HCT116 (cell line): ENCODE data around the gene UCHL3. TPM values are rescaled to one million over a fixed set of nuclear protein-coding genes. Genes with fewer than 3 reads are reported as not detected.

Experiments
- ATAC-seq: fragments of 200-7000 bp; cut with Tn5 transposase; 2 replicates; pipeline ENCODE4 v1.9.1; 2020; ENCODE audit warnings: mild to moderate bottlenecking, moderate library complexity
- BruUV-seq: library from RNA; stranded (reverse); fragments of 400-500 nt; replicated peaks from 2 replicates; lab custom pipeline; 2021; lab: Mats Ljungman, UMichigan
- CTCF ChIA-PET: fragments of 300-600 bp; sonication (Branson Sonifier 250); formaldehyde crosslinking; loops from one replicate; lab custom pipeline; 2021; ENCODE audit warnings: antibody characterized with exemption; lab: Charles Lee
- POLR2A ChIA-PET: fragments of 300-600, 350-600 bp; sonication (Branson Sonifier 250); formaldehyde crosslinking; loops from one replicate; lab custom pipeline; 2021; ENCODE audit warnings: antibody characterized with exemption; lab: Charles Lee
- RAD21 ChIA-PET, 2 experiments: fragments of 300-600 bp; sonication (Branson Sonifier 250); formaldehyde crosslinking; loops; one replicate each; lab custom pipeline; 2023; ENCODE audit warnings: low total read pairs in 2 of 2; ENCODE audit not compliant: uncharacterized antibody in 2 of 2, unreplicated experiment in 2 of 2, low non-redundant PET in 1 of 2; lab: Charles Lee
- DNase-seq: peaks from one replicate; pipeline ENCODE4 v3.0.0-alpha.2; 2010; ENCODE audit warnings: low read depth, low spot score
- H2AFZ ChIP-seq: fragments of 200-600 bp; shearing (Covaris generic), sonication (generic); 2 replicates; pipeline ENCODE4 v1.6.1; 2017; ENCODE audit warnings: low read depth, mixed run types, mixed read lengths, antibody characterized with exemption, low read length; ENCODE audit not compliant: poor library complexity, severe bottlenecking
- H3K27ac ChIP-seq: 2 replicates; pipeline ENCODE4 v1.5.1; 2012; ENCODE audit warnings: low read depth, low read length
- H3K27me3 ChIP-seq: fragments of 200-600 bp; sonication (generic); 2 replicates; pipeline ENCODE4 v1.6.1; 2016; ENCODE audit warnings: mixed run types, low read length, mixed read lengths; ENCODE audit not compliant: insufficient read depth
- H3K36me3 ChIP-seq, 2 experiments: fragments of 200-500 bp in 1 of 2; fragments of 200-600 bp in 1 of 2; sonication (Bioruptor generic) in 1 of 2; sonication (generic) in 1 of 2; 2 replicates each; pipeline versions ENCODE4 v1.5.1 to v1.6.1; 2014 to 2016; ENCODE audit warnings: low read length in 2 of 2, inconsistent platforms in 1 of 2, mixed read lengths in 1 of 2, mixed run types in 1 of 2; ENCODE audit not compliant: insufficient read depth in 2 of 2, control insufficient read depth in 1 of 2
- H3K4me1 ChIP-seq, 2 experiments: fragments of 200-600 bp in 1 of 2; sonication (generic) in 1 of 2; 2 replicates each; pipeline versions ENCODE4 v1.5.1 to v1.6.1; 2012 to 2017; ENCODE audit warnings: low read length in 2 of 2, inconsistent platforms in 1 of 2, mild to moderate bottlenecking in 1 of 2, mixed read lengths in 1 of 2, mixed run types in 1 of 2, moderate library complexity in 1 of 2; ENCODE audit not compliant: insufficient read depth in 2 of 2, control insufficient read depth in 1 of 2
- H3K4me2 ChIP-seq: fragments of 200-600 bp; sonication (generic); 2 replicates; pipeline ENCODE4 v1.6.1; 2017; ENCODE audit warnings: mixed run types, low read length, mixed read lengths
- H3K4me3 ChIP-seq, 2 experiments: fragments of 200-600 bp in 1 of 2; sonication (generic) in 1 of 2; replicated peaks in 1 of 2; 2 replicates each; pipeline ENCODE4 v1.5.1; 2011 to 2016; ENCODE audit warnings: low read length in 2 of 2, control low read depth in 1 of 2, low read depth in 1 of 2, mild to moderate bottlenecking in 1 of 2, mixed read lengths in 1 of 2, mixed run types in 1 of 2
- H3K79me2 ChIP-seq: fragments of 200-600 bp; sonication (generic); 2 replicates; pipeline ENCODE4 v1.6.1; 2017; ENCODE audit warnings: mild to moderate bottlenecking, mixed run types, low read length, moderate library complexity, mixed read lengths; ENCODE audit not compliant: insufficient read depth
- H3K9ac ChIP-seq: fragments of 200-600 bp; sonication (generic); 2 replicates; pipeline ENCODE4 v1.6.1; 2016; ENCODE audit warnings: low read length, mixed read lengths
- H3K9me2 ChIP-seq: fragments of 200-600 bp; sonication (generic), shearing (Covaris generic); 2 replicates; pipeline ENCODE4 v1.6.1; 2017; ENCODE audit warnings: mixed run types, mild to moderate bottlenecking, moderate library complexity; ENCODE audit not compliant: insufficient read depth
- H3K9me3 ChIP-seq, 2 experiments: fragments of 200-500 bp in 1 of 2; fragments of 200-600 bp in 1 of 2; sonication (Bioruptor generic) in 1 of 2; sonication (generic) in 1 of 2; 2 replicates each; pipeline ENCODE4 v1.6.1; 2014 to 2017; ENCODE audit warnings: low read length in 2 of 2, mixed read lengths in 2 of 2, inconsistent platforms in 1 of 2, low read depth in 1 of 2, mild to moderate bottlenecking in 1 of 2, mixed run types in 1 of 2, moderate library complexity in 1 of 2; ENCODE audit not compliant: control insufficient read depth in 1 of 2, insufficient read depth in 1 of 2
- H4K20me1 ChIP-seq: fragments of 200-600 bp; sonication (generic), shearing (Covaris generic); 2 replicates; pipeline ENCODE4 v1.6.1; 2017; ENCODE audit warnings: mixed run types, mild to moderate bottlenecking, moderate library complexity; ENCODE audit not compliant: insufficient read depth
- CBX3 ChIP-seq: IDR thresholded peaks from 2 replicates; pipeline ENCODE4 v1.6.1; 2012; ENCODE audit warnings: low read depth
- CEBPB ChIP-seq: IDR thresholded peaks from 2 replicates; pipeline ENCODE4 v1.6.1; 2012; ENCODE audit warnings: low read depth
- EGR1 ChIP-seq: IDR thresholded peaks from 2 replicates; pipeline ENCODE4 v1.6.1; 2012; ENCODE audit warnings: low read depth
- ELF1 ChIP-seq: IDR thresholded peaks from 2 replicates; pipeline ENCODE4 v1.6.1; 2012; ENCODE audit warnings: low read depth, borderline replicate concordance
- EZH2 ChIP-seq: fragments of 200-600 bp; sonication (generic); IDR thresholded peaks from 2 replicates; pipeline ENCODE4 v1.6.1; 2017; ENCODE audit warnings: antibody characterized with exemption, mixed run types
- EZH2phosphoT487 ChIP-seq: fragments of 200-600 bp; IDR thresholded peaks from 2 replicates; pipeline ENCODE4 v1.6.1; 2018; ENCODE audit warnings: antibody characterized with exemption, borderline replicate concordance
- FOSL1 ChIP-seq: IDR thresholded peaks from 2 replicates; pipeline ENCODE4 v1.6.1; 2012; ENCODE audit warnings: low read depth
- JUND ChIP-seq: IDR thresholded peaks from 2 replicates; pipeline ENCODE4 v1.6.1; 2012
- POLR2A ChIP-seq: IDR thresholded peaks from 2 replicates; pipeline ENCODE4 v1.7.0; 2011; ENCODE audit warnings: borderline replicate concordance; ENCODE audit not compliant: insufficient read depth, insufficient read length; ENCODE audit errors: extremely low read depth
- POLR2AphosphoS5 ChIP-seq: IDR thresholded peaks from 2 replicates; pipeline ENCODE4 v1.6.1; 2011; ENCODE audit warnings: mild to moderate bottlenecking, low read depth, low read length, moderate library complexity
- RAD21 ChIP-seq: IDR thresholded peaks from 2 replicates; pipeline ENCODE4 v1.6.1; 2012; ENCODE audit warnings: low read depth, mild to moderate bottlenecking
- SP1 ChIP-seq: IDR thresholded peaks from 2 replicates; pipeline ENCODE4 v1.6.1; 2012; ENCODE audit warnings: low read depth
- SRF ChIP-seq: IDR thresholded peaks from 2 replicates; pipeline ENCODE4 v1.6.1; 2012; ENCODE audit warnings: low read depth
- TCF7L2 ChIP-seq: IDR thresholded peaks from 2 replicates; pipeline ENCODE4 v1.7.0; 2011; ENCODE audit warnings: borderline replicate concordance, inconsistent platforms; ENCODE audit not compliant: insufficient read depth, insufficient read length; ENCODE audit errors: extremely low read depth
- ZFX ChIP-seq: fragments of 450-650 bp; IDR thresholded peaks from 2 replicates; pipeline ENCODE4 v1.6.1; 2017
- ZNF274 ChIP-seq: fragments of 200-500 bp; sonication (Bioruptor generic); IDR thresholded peaks from 2 replicates; pipeline ENCODE4 v1.6.1; 2014; ENCODE audit warnings: mild to moderate bottlenecking, low read depth, low read length, inconsistent platforms
- intact Hi-C: fragments of 100-400 bp; cut with micrococcal nuclease; formaldehyde crosslinking; loops from 2 replicates; pipeline ENCODE4 v1.10.0; 2022
- total RNA-seq: library from RNA; stranded (reverse); gene quantifications from one replicate; pipeline ENCODE4 v1.2.1, GENCODE V29; 2021; ENCODE audit not compliant: unreplicated experiment
- TF ChIP-seq, protein P1 (sequence below): IDR thresholded peaks from 2 replicates; pipeline ENCODE4 v1.6.1; 2011; ENCODE audit warnings: mild to moderate bottlenecking, low read length, moderate library complexity; ENCODE audit not compliant: insufficient replicate concordance; ENCODE audit errors: extremely low read depth
- TF ChIP-seq, protein P2 (sequence below): IDR thresholded peaks from 2 replicates; pipeline ENCODE4 v1.6.1; 2012
- TF ChIP-seq, protein P3 (sequence below): IDR thresholded peaks from 2 replicates; pipeline ENCODE4 v1.6.1; 2012; ENCODE audit warnings: low read depth
- TF ChIP-seq, protein P4 (sequence below), 3 experiments: fragments of 200-600 bp in 1 of 3; sonication (generic) in 1 of 3; IDR thresholded peaks in 2 of 3; conservative IDR thresholded peaks in 1 of 3; 2 replicates each; pipeline ENCODE4 v1.5.1; 2012 to 2017; ENCODE audit warnings: low read depth in 2 of 3, low read length in 2 of 3, antibody characterized with exemption in 1 of 3, borderline replicate concordance in 1 of 3, control low read depth in 1 of 3, mild to moderate bottlenecking in 1 of 3, mixed read lengths in 1 of 3, mixed run types in 1 of 3, moderate library complexity in 1 of 3; ENCODE audit not compliant: insufficient read depth in 1 of 3

UCHL3 gene
- total RNA-seq, 1 experiment from 2014 or later, result 32.4 TPM

DNA sequence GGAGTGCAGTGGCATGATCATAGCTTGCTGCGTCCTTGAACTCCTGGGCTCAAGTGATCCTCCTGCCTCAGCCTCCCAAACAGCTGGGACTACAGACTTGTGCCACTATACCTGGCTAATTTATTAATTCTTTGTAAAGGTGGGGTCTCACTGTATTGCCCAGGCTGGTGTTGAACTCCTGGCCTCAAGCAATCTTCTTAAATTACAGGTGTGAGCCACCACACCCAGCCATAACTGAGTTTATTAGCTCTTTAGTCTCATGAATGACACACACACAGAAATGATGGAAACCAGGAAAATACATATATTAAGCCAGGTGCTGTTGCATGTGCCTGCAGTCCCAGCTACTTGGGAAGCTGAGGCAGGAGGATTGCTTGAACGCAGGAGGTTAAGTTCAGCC is 53.4 kb downstream of the UCHL3 start:
- Histone ChIP-seq H3K79me2 (no peaks in the 10 kb centered on the region), H3K27me3 (no peaks in the 10 kb centered on the region), H2AFZ (no peak overlapping the region), H3K36me3 (no peaks in the 10 kb centered on the region), H3K4me2 (no peak overlapping the region), H3K27ac (no peak overlapping the region), H3K9me3 (no peaks in the 10 kb centered on the region), H4K20me1 (no peaks in the 10 kb centered on the region), H3K4me1 (no peaks in the 10 kb centered on the region), H3K4me3 (no peak overlapping the region), H3K9me2 (no peaks in the 10 kb centered on the region), H3K9ac (no peak overlapping the region)
- TF ChIP-seq CBX3, result no peak
- TF ChIP-seq FOSL1, result no peak
- TF ChIP-seq POLR2AphosphoS5, result no peak
- TF ChIP-seq TCF7L2, result no peak
- TF ChIP-seq, protein P1, sequence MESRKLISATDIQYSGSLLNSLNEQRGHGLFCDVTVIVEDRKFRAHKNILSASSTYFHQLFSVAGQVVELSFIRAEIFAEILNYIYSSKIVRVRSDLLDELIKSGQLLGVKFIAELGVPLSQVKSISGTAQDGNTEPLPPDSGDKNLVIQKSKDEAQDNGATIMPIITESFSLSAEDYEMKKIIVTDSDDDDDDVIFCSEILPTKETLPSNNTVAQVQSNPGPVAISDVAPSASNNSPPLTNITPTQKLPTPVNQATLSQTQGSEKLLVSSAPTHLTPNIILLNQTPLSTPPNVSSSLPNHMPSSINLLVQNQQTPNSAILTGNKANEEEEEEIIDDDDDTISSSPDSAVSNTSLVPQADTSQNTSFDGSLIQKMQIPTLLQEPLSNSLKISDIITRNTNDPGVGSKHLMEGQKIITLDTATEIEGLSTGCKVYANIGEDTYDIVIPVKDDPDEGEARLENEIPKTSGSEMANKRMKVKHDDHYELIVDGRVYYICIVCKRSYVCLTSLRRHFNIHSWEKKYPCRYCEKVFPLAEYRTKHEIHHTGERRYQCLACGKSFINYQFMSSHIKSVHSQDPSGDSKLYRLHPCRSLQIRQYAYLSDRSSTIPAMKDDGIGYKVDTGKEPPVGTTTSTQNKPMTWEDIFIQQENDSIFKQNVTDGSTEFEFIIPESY, result no peak
- TF ChIP-seq EZH2, result no peak
- no peak for TF ChIP-seq SP1
- TF ChIP-seq, protein P2, sequence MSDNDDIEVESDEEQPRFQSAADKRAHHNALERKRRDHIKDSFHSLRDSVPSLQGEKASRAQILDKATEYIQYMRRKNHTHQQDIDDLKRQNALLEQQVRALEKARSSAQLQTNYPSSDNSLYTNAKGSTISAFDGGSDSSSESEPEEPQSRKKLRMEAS, result no peak
- TF ChIP-seq CEBPB, result no peak
- TF ChIP-seq EZH2phosphoT487, result no peak
- TF ChIP-seq POLR2A, result no peak
- TF ChIP-seq SRF, result no peak
- TF ChIP-seq JUND, result no peak
- TF ChIP-seq, protein P3, sequence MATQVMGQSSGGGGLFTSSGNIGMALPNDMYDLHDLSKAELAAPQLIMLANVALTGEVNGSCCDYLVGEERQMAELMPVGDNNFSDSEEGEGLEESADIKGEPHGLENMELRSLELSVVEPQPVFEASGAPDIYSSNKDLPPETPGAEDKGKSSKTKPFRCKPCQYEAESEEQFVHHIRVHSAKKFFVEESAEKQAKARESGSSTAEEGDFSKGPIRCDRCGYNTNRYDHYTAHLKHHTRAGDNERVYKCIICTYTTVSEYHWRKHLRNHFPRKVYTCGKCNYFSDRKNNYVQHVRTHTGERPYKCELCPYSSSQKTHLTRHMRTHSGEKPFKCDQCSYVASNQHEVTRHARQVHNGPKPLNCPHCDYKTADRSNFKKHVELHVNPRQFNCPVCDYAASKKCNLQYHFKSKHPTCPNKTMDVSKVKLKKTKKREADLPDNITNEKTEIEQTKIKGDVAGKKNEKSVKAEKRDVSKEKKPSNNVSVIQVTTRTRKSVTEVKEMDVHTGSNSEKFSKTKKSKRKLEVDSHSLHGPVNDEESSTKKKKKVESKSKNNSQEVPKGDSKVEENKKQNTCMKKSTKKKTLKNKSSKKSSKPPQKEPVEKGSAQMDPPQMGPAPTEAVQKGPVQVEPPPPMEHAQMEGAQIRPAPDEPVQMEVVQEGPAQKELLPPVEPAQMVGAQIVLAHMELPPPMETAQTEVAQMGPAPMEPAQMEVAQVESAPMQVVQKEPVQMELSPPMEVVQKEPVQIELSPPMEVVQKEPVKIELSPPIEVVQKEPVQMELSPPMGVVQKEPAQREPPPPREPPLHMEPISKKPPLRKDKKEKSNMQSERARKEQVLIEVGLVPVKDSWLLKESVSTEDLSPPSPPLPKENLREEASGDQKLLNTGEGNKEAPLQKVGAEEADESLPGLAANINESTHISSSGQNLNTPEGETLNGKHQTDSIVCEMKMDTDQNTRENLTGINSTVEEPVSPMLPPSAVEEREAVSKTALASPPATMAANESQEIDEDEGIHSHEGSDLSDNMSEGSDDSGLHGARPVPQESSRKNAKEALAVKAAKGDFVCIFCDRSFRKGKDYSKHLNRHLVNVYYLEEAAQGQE, result no peak
- TF ChIP-seq, protein P4, sequence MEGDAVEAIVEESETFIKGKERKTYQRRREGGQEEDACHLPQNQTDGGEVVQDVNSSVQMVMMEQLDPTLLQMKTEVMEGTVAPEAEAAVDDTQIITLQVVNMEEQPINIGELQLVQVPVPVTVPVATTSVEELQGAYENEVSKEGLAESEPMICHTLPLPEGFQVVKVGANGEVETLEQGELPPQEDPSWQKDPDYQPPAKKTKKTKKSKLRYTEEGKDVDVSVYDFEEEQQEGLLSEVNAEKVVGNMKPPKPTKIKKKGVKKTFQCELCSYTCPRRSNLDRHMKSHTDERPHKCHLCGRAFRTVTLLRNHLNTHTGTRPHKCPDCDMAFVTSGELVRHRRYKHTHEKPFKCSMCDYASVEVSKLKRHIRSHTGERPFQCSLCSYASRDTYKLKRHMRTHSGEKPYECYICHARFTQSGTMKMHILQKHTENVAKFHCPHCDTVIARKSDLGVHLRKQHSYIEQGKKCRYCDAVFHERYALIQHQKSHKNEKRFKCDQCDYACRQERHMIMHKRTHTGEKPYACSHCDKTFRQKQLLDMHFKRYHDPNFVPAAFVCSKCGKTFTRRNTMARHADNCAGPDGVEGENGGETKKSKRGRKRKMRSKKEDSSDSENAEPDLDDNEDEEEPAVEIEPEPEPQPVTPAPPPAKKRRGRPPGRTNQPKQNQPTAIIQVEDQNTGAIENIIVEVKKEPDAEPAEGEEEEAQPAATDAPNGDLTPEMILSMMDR (IDR thresholded peaks at IDR 0.05 in 2 of 3, conservative IDR thresholded peaks at IDR 0.05 in 1 of 3; ENCODE audit: borderline replicate concordance in 1 of 3, insufficient read depth in 1 of 3, low read depth in 2 of 3, low read length in 2 of 3), result no peak
- no peak for TF ChIP-seq RAD21
- no peak for TF ChIP-seq ZNF274
- TF ChIP-seq ELF1, result no peak
- TF ChIP-seq EGR1, result no peak
- TF ChIP-seq ZFX, result no peak
- RAD21 ChIA-PET, result no interaction called here
- BruUV-seq, result no TSS peak
- CTCF ChIA-PET, result no interaction called here
- DNase-seq, result no peak
- ATAC-seq, result no peak
- intact Hi-C loops, result no loop called here
- POLR2A ChIA-PET, result no interaction called here
